A673 (cell line): ENCODE results near the gene CTAGE9.

Experiments used
- EZH2 ChIP-seq: fragments of 200-600 bp; sonication (generic); IDR thresholded peaks from 2 replicates; pipeline ENCODE4 v1.6.1; 2017; ENCODE audit warnings: borderline replicate concordance, low read depth, mild to moderate bottlenecking, mixed read lengths, antibody characterized with exemption, low read length; ENCODE audit not compliant: poor library complexity, severe bottlenecking
- TF ChIP-seq, protein P1 (sequence below): fragments of 300-800, 200-600 bp; sonication (generic); conservative IDR thresholded peaks from 2 replicates; pipeline ENCODE4 v1.5.1; 2017; ENCODE audit warnings: low read depth, mild to moderate bottlenecking, antibody characterized with exemption, low read length, moderate library complexity, mixed read lengths

DNA sequence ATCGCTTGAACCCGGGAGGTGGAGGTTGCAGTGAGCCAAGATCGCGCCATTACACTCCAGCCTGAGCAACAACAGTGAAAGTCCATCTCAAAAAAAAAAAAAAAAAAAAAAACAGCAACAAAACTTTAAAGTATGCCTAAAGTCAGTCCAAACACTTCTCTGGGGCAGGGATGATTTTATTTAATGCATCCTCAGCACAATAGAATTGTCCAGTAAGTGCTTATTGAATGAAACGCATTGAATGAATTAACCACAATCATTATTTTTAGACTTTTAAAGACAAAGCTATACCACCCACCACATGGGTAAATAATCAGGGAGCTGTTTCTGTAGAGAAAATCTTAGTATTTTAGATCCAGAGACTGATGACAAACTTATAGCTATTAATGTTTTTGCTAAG, 16.6 kb upstream of the CTAGE9 start:
- TF ChIP-seq, protein P1, sequence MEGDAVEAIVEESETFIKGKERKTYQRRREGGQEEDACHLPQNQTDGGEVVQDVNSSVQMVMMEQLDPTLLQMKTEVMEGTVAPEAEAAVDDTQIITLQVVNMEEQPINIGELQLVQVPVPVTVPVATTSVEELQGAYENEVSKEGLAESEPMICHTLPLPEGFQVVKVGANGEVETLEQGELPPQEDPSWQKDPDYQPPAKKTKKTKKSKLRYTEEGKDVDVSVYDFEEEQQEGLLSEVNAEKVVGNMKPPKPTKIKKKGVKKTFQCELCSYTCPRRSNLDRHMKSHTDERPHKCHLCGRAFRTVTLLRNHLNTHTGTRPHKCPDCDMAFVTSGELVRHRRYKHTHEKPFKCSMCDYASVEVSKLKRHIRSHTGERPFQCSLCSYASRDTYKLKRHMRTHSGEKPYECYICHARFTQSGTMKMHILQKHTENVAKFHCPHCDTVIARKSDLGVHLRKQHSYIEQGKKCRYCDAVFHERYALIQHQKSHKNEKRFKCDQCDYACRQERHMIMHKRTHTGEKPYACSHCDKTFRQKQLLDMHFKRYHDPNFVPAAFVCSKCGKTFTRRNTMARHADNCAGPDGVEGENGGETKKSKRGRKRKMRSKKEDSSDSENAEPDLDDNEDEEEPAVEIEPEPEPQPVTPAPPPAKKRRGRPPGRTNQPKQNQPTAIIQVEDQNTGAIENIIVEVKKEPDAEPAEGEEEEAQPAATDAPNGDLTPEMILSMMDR, result no peak
- no peak for TF ChIP-seq EZH2
